Amygdala (tissue), 56 donors: ENCODE measurements around the gene OSBP2.

Experiments
- DNase-seq, 56 donors: peaks; one replicate each; lab custom pipeline; 2025; lab: John Stamatoyannopoulos, UW

The OSBP2 gene

DNA sequence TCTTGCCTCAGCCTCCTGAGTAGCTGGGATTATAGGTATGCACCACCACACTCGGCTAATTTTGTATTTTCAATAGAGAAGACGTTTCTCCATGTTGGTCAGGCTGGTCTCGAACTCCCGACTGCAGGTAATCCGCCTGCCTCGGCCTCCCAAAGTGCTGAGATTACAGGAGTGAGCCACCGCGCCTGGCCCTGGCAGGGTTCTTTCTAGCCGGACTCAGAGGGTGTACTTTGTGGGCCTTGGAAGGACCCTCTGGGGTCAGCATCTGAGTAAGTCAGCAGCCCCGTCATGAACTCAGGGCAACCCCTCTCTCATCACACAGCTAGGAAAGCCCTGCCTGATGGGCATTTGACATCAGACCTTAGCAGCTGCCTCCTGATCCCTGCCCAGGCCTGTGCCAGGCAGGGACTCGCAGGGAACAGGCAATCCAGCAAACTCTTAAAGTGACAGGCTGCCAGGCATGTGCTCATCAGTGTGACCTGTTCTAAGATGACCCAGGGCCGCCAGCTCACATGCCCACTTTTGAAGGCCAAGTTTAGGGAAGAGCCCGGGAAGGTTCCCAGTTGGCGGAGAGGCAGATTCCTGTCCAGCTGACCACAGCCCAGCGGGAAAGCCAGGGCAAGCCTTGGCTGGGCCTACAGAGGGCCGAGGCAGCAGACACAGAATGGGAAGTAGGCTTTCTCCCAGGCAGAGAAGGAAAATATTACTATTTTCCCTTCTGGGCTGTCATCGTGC, 181.0 kb downstream of the OSBP2 start:
- DNase-seq, result peak in 26 of 56 donors; percentile 12 to 78 (median 40)

DNA sequence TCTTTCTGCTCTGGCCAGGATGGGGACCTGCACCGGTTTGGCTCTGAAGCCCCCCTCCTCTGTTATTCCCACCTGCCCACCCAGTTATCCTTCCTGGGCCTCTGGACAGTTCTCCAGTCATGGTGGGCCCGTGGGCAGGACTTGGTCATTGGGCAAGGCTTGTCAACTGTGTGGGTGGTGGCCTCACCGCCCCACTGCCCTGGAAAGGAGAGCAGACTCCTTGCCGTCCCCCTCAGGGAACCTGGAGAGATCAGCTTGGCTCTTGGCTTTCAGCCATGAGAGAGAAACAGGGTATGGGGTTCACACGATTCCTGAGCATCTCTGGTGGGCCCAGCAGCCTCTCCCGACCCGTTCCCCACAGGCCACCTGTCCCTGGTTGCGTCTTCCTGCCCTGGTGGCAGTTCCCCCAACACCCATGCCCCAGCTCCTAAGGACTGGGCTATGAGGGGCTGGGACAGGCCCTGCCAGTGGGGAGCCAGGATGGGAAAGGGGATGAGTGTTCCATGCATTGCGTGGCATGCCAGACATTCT, 181.6 kb downstream of the OSBP2 start:
- no peak for DNase-seq

- peak in 30 of 56 donors; percentile 15 to 65 (median 36) for DNase-seq
These were observed 182.4 kb downstream of the OSBP2 start for GRCh38 chr22:30876915-30877553.

- no peak for DNase-seq
These were observed 183.2 kb downstream of the OSBP2 start for GRCh38 chr22:30877662-30878515.

- DNase-seq, result peak in 9 of 56 donors; percentile 16 to 41 (median 27)
These were observed 184.1 kb downstream of the OSBP2 start for GRCh38 chr22:30878516-30879414.

DNA sequence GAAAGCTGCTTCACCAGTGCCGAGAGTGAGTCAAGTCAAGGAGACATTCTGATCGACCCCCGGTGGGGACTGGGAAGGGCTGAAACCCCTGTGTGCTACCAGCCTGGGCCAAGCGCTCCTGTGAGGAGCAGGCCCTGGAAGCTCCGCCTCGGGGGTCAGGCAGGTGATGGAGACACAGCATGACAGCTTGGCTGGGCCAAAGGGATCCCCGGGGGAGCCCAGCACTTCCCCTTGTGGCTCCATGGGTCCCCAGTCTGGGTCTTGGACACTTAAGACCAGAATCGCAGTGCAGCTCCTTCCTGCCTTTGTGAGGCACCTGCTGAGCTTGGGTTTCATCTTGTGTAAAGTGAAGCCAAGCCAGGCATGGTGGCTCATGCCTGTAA, 184.7 kb downstream of the OSBP2 start:
- no peak for DNase-seq

- no peak for DNase-seq
These were observed 185.5 kb downstream of the OSBP2 start for GRCh38 chr22:30880181-30880601.

GRCh38 chr22:30880847-30881246, 186.2 kb downstream of the OSBP2 start:
- DNase-seq, result no peak

- no peak for DNase-seq
These were observed 186.9 kb downstream of the OSBP2 start for GRCh38 chr22:30881361-30882183.

- DNase-seq, result no peak
These were observed 187.6 kb downstream of the OSBP2 start for GRCh38 chr22:30882184-30882717.

DNA sequence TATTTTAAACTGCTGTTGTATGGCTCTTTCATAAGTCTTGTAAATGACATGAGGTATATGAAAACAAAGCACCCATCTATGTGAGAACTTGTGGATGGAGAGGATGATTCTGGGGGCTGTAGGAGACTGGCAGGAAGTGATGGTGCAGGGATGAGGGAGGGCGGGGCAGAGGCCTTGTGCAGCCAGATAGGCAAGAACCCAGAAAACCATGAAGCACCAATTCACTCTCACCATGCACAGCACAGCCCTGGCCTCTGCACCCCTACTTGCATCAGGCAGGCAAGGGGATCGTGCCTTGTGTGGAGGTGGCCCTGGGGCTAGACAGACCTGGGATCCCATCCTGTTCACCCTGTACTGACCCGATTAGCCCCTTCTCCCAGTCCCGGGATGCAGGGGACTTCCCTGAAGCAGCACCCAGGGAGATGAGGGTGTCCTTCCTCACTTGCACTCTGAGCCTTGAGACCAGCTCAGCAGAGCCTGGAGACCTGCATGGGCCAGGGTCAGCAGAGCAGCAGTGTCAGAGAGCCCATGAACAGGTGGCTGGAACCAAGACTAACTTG, 188.4 kb downstream of the OSBP2 start:
- DNase-seq, result no peak

- no peak for DNase-seq
These were observed 189.0 kb downstream of the OSBP2 start for GRCh38 chr22:30883586-30884145.

- DNase-seq, result no peak
These were observed 189.7 kb downstream of the OSBP2 start for GRCh38 chr22:30884211-30885000.

- no peak for DNase-seq
These were observed 190.3 kb downstream of the OSBP2 start for GRCh38 chr22:30885001-30885366.

GRCh38 chr22:30885591-30885990, 190.9 kb downstream of the OSBP2 start:
- DNase-seq, result no peak

DNA sequence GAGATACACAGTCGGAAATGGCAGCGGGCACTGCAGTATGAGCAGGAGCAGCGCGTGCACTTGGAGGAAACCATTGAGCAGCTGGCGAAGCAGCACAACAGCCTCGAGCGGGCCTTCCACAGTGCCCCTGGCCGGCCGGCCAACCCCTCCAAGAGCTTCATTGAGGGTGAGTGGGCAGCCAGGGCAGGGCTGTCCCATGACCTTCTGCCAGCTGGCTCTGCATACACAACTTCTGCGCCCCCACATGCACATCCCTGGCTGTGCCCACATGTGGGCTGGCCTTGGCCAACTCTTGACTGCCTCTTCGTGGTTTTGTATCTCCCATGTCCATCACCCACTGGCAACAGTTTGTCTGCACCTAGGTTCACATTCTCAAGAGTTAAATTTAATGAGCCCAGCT, 192.8 kb downstream of the OSBP2 start:
- DNase-seq, result no peak

DNA sequence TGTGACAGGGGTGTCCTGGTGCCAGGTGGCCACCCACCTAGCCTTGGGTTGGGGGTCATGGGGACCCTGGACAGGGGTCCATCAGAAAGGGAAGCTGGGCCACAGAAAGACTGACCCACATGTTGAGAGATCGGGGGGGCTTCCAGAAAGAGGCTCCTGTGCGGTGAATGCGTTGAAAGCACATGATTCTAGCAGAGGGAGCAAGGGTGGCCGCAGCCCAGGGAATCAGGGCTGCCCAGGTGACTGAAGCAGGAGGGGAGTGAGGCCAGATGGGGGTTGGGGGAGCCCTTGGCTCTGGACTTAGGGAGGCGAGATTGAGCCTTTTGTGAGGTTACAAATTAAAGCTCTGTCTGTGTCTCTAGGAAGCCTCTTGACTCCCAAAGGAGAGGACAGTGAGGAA, 193.2 kb downstream of the OSBP2 start:
- no peak for DNase-seq
